SK-MEL-5 (cell line): ENCODE data around the gene CACNB2. TPM values are rescaled to one million over a fixed set of nuclear protein-coding genes. Genes with fewer than 3 reads are reported as not detected.

Experiments used
- DNase-seq: peaks from one replicate; pipeline ENCODE4 v3.0.0-alpha.2; 2016; ENCODE audit warnings: low read depth, low spot score
- in situ Hi-C: cut with HindIII; loops from 2 replicates; pipeline ENCODE4 v1.10.0; 2016; ENCODE audit warnings: low sequenced_read_pairs, high pct_unique_total_duplicates, low pct_unique_long_range_greater_than_20kb
- polyA plus RNA-seq, 2 experiments: library from polyadenylated mRNA; depleted of rRNA; stranded (reverse); fragments of >200 nt; gene quantifications; 2 replicates each; pipeline ENCODE4 v1.2.3, GENCODE V29; 2015
- total RNA-seq: library from RNA; depleted of rRNA; stranded (reverse); fragments of >200 nt; shearing (Covaris generic); gene quantifications from 2 replicates; pipeline ENCODE4 v1.2.3, GENCODE V29; 2014; rRNA removed

CACNB2 gene
- total RNA-seq, result not detected in 2 replicates
- polyA plus RNA-seq (2015; cell fraction: cytosol; rRNA removed), result not detected in 2 replicates
- polyA plus RNA-seq (2015; cell fraction: nucleus; rRNA removed), result 6.2 TPM in 1 of 2 replicates, not detected in the other

- no peak for DNase-seq
- in situ Hi-C loops, result no loop called here
These were observed at the start of gene CACNB2 for GRCh38 chr10:18140149-18140956. Gene CACNB2, plus strand, starts transcription at chr10:18140424.

GRCh38 chr10:18094332-18094731 lies 45.9 kb upstream of the CACNB2 start:
- no peak for DNase-seq
- in situ Hi-C loops, result no loop called here

- DNase-seq, result no peak
- in situ Hi-C loops, result no loop called here
These were observed 45.4 kb upstream of the CACNB2 start for GRCh38 chr10:18094793-18095192.

GRCh38 chr10:18097524-18097923 lies 42.7 kb upstream of the CACNB2 start:
- no peak for DNase-seq
- in situ Hi-C loops, result no loop called here

- in situ Hi-C loops, result no loop called here
- DNase-seq, result no peak
These were observed 42.0 kb upstream of the CACNB2 start for GRCh38 chr10:18098201-18098600.

GRCh38 chr10:18099415-18099814 lies 40.8 kb upstream of the CACNB2 start:
- no peak for DNase-seq
- in situ Hi-C loops, result no loop called here

- in situ Hi-C loops, result no loop called here
- no peak for DNase-seq
These were observed 39.6 kb upstream of the CACNB2 start for GRCh38 chr10:18100669-18101068.

- no peak for DNase-seq
- in situ Hi-C loops, result no loop called here
These were observed 37.8 kb upstream of the CACNB2 start for GRCh38 chr10:18102404-18102803.

GRCh38 chr10:18104223-18104872 lies 35.9 kb upstream of the CACNB2 start:
- in situ Hi-C loops, result no loop called here
- DNase-seq, result peak; percentile 56

GRCh38 chr10:18109341-18109870 lies 30.8 kb upstream of the CACNB2 start:
- in situ Hi-C loops, result no loop called here
- no peak for DNase-seq

GRCh38 chr10:18113881-18114280 lies 26.3 kb upstream of the CACNB2 start:
- no peak for DNase-seq
- in situ Hi-C loops, result no loop called here

GRCh38 chr10:18117276-18117675 lies 22.9 kb upstream of the CACNB2 start:
- in situ Hi-C loops, result no loop called here
- no peak for DNase-seq

GRCh38 chr10:18122753-18123152 lies 17.5 kb upstream of the CACNB2 start:
- in situ Hi-C loops, result no loop called here
- no peak for DNase-seq

- no peak for DNase-seq
- in situ Hi-C loops, result no loop called here
These were observed 7.2 kb upstream of the CACNB2 start for GRCh38 chr10:18133046-18133445.

- no peak for DNase-seq
- in situ Hi-C loops, result no loop called here
These were observed 5.7 kb upstream of the CACNB2 start for GRCh38 chr10:18134509-18134908.

- no peak for DNase-seq
- in situ Hi-C loops, result no loop called here
These were observed 5.3 kb upstream of the CACNB2 start for GRCh38 chr10:18134921-18135320.

- in situ Hi-C loops, result no loop called here
- no peak for DNase-seq
These were observed 4.0 kb upstream of the CACNB2 start for GRCh38 chr10:18136073-18136791.

GRCh38 chr10:18137111-18137510 lies 3.1 kb upstream of the CACNB2 start:
- DNase-seq, result no peak
- in situ Hi-C loops, result no loop called here
